Activated CD4-positive, alpha-beta T cell treated with anti-CD3 and anti-CD28 coated beads, Interleukin-2, amount 10 ng/mL, durations not matched to agents 7 days and 5 days (primary cell): ENCODE measurements around the gene RNASE8. TPM values are rescaled to one million over a fixed set of nuclear protein-coding genes. Genes with fewer than 3 reads are reported as not detected.

Experiments used
- CTCF ChIA-PET: fragments of 350-600 bp; sonication (Branson Sonifier 250); formaldehyde crosslinking; loops from one replicate; lab custom pipeline; 2021; ENCODE audit warnings: antibody characterized with exemption; lab: Charles Lee
- POLR2A ChIA-PET: fragments of 350-600 bp; sonication (Branson Sonifier 250); formaldehyde crosslinking; loops from one replicate; lab custom pipeline; 2021; ENCODE audit warnings: antibody characterized with exemption; lab: Charles Lee
- DNase-seq: peaks from one replicate; pipeline ENCODE4 v3.0.0-alpha.2; 2020
- H3K27ac Mint-ChIP-seq: one replicate; pipeline ENCODE4 v1.8.0; 2021; ENCODE audit warnings: mild to moderate bottlenecking, moderate library complexity, mixed read lengths
- H3K27me3 Mint-ChIP-seq: one replicate; pipeline ENCODE4 v1.8.0; 2021; ENCODE audit warnings: mixed read lengths
- H3K36me3 Mint-ChIP-seq: one replicate; pipeline ENCODE4 v1.8.0; 2021; ENCODE audit warnings: low read depth, mixed read lengths
- H3K4me1 Mint-ChIP-seq: one replicate; pipeline ENCODE4 v1.8.0; 2021; ENCODE audit warnings: mixed read lengths
- H3K4me3 Mint-ChIP-seq: one replicate; pipeline ENCODE4 v1.8.0; 2021; ENCODE audit warnings: mild to moderate bottlenecking, moderate library complexity, mixed read lengths
- H3K9me3 Mint-ChIP-seq: one replicate; pipeline ENCODE4 v1.8.0; 2021; ENCODE audit warnings: mixed read lengths
- total RNA-seq, 2 experiments: library from RNA; stranded (reverse); gene quantifications; one replicate each; pipeline ENCODE4 v1.2.3, GENCODE V29; 2021

RNASE8 gene
- total RNA-seq, 2 experiments from 2014 or later = not detected

DNA sequence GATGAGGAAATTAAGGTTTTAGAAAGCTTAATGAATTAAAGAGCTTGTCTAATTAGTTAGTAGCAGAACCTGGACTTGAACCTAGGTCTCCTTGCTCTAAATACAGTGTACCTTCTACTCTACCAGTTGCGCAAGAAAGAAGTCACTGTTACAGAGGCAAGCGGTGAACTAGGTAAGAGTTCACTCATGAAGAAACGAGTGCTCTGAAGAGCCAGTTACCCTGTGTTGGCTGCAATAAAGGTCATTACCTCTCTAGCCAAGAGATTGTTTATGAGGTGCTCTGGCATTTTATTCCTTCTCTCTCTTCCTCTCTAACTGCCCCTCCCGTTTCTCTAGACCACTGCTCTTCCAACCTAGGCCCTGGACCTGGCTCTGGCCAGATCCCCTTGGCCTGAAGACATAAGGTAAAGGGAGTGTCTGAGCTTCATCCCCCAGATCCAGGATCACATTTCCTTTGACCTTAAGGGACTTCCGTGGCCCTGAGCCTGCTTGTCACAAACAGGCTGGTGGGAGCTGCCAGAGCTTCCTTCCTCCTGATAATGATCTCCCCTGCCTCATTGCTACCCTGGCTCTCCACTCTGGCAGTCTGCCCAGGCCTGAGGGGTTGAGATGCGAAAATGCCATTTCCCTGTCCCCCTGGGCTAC is 13.5 kb upstream of the RNASE8 start:
- no peaks in the 10 kb centered on the region for H3K36me3 Mint-ChIP-seq
- no peak for DNase-seq
- H3K27me3 Mint-ChIP-seq = peaks cover 21% of the 10 kb centered on the region
- ChIA-PET POLR2A (no interaction called here), CTCF (interaction anchor here (0.8 to 2.8 kb wide), 7 partner anchors 9 to 61 kb away, joined by 3 to 13 read pairs (median 4); no protein-coding TSS in a partner anchor)
- H3K4me3 Mint-ChIP-seq = no peak overlapping the region
- no peak overlapping the region for H3K27ac Mint-ChIP-seq
- H3K4me1 Mint-ChIP-seq = peaks cover 5% of the 10 kb centered on the region
- H3K9me3 Mint-ChIP-seq = no peaks in the 10 kb centered on the region

- no peak overlapping the region for H3K27ac Mint-ChIP-seq
- H3K9me3 Mint-ChIP-seq = no peaks in the 10 kb centered on the region
- peaks cover 5% of the 10 kb centered on the region for H3K4me1 Mint-ChIP-seq
- DNase-seq = no peak
- no peak overlapping the region for H3K4me3 Mint-ChIP-seq
- H3K36me3 Mint-ChIP-seq = no peaks in the 10 kb centered on the region
- H3K27me3 Mint-ChIP-seq = peaks cover 27% of the 10 kb centered on the region
- ChIA-PET CTCF (interaction anchor here (0.7 to 3.6 kb wide), 7 partner anchors 10 to 77 kb away, joined by 3 to 8 read pairs (median 4); no protein-coding TSS in a partner anchor), POLR2A (no interaction called here)
Measured at GRCh38 chr14:21047378-21047781, 10.2 kb upstream of the RNASE8 start.

GRCh38 chr14:21048638-21049037 is 9.0 kb upstream of the RNASE8 start:
- H3K27ac Mint-ChIP-seq = no peak overlapping the region
- no peaks in the 10 kb centered on the region for H3K9me3 Mint-ChIP-seq
- DNase-seq = no peak
- H3K36me3 Mint-ChIP-seq = no peaks in the 10 kb centered on the region
- ChIA-PET POLR2A (no interaction called here), CTCF (interaction anchor here (0.8 to 3.6 kb wide), 4 partner anchors 34 to 77 kb away, joined by 3 to 8 read pairs (median 4); no protein-coding TSS in a partner anchor)
- H3K27me3 Mint-ChIP-seq = peaks cover 25% of the 10 kb centered on the region
- no peak overlapping the region for H3K4me3 Mint-ChIP-seq
- peaks cover 5% of the 10 kb centered on the region for H3K4me1 Mint-ChIP-seq

- H3K9me3 Mint-ChIP-seq = no peaks in the 10 kb centered on the region
- peaks cover 25% of the 10 kb centered on the region for H3K27me3 Mint-ChIP-seq
- H3K4me1 Mint-ChIP-seq = peaks cover 8% of the 10 kb centered on the region
- POLR2A ChIA-PET = no interaction called here
- no peak overlapping the region for H3K4me3 Mint-ChIP-seq
- no peak overlapping the region for H3K27ac Mint-ChIP-seq
- CTCF ChIA-PET = interaction anchor here (1.2 to 3.6 kb wide), 3 partner anchors 34 to 78 kb away, joined by 3 to 8 read pairs (median 4); no protein-coding TSS in a partner anchor
- DNase-seq = no peak
- no peaks in the 10 kb centered on the region for H3K36me3 Mint-ChIP-seq
Measured at GRCh38 chr14:21049271-21049673, 8.3 kb upstream of the RNASE8 start.

DNA sequence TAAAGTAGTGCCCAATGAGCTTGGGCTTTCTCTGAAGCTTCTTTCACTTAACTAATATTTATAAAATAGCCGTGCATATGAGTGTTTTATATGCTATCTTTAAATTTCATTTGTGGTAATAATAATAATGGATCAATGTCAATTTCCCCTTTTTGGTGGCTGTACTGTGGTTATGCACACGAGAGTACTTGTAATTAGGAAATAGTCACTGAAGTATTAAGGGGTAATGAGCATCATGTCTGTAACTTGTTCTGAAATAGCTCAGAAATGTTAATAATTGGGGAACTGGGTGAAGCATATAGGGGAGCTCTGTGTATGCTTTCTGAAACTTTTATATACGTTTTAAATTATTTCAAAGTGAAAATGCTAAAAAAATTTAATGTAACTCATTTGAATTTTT is 7.0 kb upstream of the RNASE8 start:
- Mint-ChIP-seq H3K27me3 (peaks cover 19% of the 10 kb centered on the region), H3K4me3 (no peak overlapping the region), H3K27ac (no peak overlapping the region), H3K4me1 (peaks cover 4% of the 10 kb centered on the region), H3K9me3 (no peaks in the 10 kb centered on the region), H3K36me3 (no peaks in the 10 kb centered on the region)
- CTCF ChIA-PET = interaction anchor here (0.6 to 1.4 kb wide), 3 partner anchors 33 to 42 kb away, joined by 3 to 4 read pairs (median 4); no protein-coding TSS in a partner anchor
- POLR2A ChIA-PET = no interaction called here
- no peak for DNase-seq

DNA sequence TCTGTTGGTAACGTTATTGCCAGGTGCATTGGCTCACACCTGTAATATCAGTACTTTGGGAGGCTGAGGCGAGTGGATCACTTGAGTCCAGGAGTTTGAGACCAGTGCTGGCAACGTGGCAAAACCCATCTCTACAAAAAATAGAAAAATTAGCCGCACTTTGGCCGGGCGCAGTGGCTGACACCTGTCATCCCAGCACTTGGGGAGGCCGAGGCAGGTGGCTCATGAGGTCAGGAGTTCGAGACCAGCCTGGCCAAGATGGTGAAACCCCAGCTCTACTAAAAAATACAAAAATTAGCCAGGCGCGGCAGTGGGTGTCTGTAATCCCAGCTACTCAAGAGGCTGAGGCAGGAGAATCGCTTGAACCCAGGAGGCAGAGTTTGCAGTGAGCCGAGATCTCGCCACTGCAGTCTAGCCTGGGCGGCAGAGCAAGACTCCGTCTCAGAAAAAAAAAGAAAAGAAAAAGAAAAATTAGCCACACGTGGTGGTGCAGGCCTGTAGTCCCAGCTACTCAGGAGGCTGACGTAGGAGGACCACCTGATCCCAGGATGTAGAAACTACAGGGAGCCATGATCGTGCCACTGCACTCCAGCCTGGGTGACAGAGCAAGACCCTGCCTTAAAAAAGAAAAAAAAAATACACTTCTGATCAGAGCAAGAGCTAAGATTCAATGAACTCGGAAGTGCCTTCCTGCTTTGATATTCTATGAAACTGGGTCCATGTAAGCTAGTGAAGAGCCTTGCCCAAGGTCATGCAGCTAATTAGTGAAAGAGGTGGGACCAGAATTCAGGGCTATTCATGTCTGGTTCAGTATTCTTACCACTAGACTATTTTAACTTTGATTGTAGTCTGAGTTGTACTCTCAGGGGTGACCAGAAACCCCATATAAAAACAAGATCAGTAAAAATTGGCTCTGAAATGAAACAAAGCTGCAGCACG is 4.2 kb upstream of the RNASE8 start:
- Mint-ChIP-seq H3K4me3 (no peak overlapping the region), H3K4me1 (peaks cover 4% of the 10 kb centered on the region), H3K36me3 (no peaks in the 10 kb centered on the region), H3K27me3 (peaks cover 14% of the 10 kb centered on the region), H3K27ac (no peak overlapping the region), H3K9me3 (no peaks in the 10 kb centered on the region)
- ChIA-PET POLR2A (no interaction called here), CTCF (interaction anchor here (0.6 kb wide), 1 partner anchor 718 kb away, joined by 3 read pairs; no protein-coding TSS in a partner anchor)
- DNase-seq = no peak

DNA sequence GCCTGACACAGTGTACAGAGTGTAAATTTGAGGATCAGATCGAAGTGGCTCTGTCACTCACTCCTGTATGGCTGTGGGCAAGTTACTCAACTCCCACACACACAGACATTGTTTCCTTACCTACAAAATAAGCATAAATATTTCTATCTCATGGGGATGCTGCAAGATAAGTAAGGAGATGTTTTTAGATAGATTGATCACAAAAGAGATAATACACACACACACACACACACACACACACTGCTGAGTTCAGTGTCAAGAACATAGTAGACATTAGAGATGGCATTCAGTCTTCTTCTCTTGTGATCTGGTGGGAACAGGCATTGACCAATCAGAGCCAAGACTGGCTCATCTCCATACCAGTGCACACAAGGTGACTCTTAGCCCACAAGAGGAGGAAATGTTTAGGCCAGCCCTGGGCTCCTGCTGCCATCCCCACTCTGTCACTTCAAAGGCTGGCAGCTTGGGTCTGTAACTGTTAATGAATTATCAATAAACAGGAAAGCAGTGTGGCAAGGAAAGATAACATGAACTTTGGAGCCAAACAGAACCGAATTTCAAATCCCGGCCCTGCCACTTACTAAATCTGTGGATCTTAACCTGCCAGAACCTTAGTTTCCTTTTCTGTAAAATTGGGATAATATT is 3.4 kb upstream of the RNASE8 start:
- H3K36me3 Mint-ChIP-seq = no peaks in the 10 kb centered on the region
- CTCF ChIA-PET = interaction anchor here (0.6 kb wide), 1 partner anchor 717 kb away, joined by 3 read pairs; no protein-coding TSS in a partner anchor
- POLR2A ChIA-PET = no interaction called here
- peaks cover 10% of the 10 kb centered on the region for H3K27me3 Mint-ChIP-seq
- peaks cover 4% of the 10 kb centered on the region for H3K4me1 Mint-ChIP-seq
- no peak overlapping the region for H3K27ac Mint-ChIP-seq
- no peak overlapping the region for H3K4me3 Mint-ChIP-seq
- no peaks in the 10 kb centered on the region for H3K9me3 Mint-ChIP-seq
- DNase-seq = no peak

- Mint-ChIP-seq H3K36me3 (no peaks in the 10 kb centered on the region), H3K9me3 (no peaks in the 10 kb centered on the region), H3K4me3 (no peak overlapping the region), H3K4me1 (peaks cover 4% of the 10 kb centered on the region), H3K27me3 (peaks cover 7% of the 10 kb centered on the region), H3K27ac (no peak overlapping the region)
- POLR2A ChIA-PET = no interaction called here
- CTCF ChIA-PET = no interaction called here
- no peak for DNase-seq
Measured at GRCh38 chr14:21054768-21055145, 2.9 kb upstream of the RNASE8 start.

DNA sequence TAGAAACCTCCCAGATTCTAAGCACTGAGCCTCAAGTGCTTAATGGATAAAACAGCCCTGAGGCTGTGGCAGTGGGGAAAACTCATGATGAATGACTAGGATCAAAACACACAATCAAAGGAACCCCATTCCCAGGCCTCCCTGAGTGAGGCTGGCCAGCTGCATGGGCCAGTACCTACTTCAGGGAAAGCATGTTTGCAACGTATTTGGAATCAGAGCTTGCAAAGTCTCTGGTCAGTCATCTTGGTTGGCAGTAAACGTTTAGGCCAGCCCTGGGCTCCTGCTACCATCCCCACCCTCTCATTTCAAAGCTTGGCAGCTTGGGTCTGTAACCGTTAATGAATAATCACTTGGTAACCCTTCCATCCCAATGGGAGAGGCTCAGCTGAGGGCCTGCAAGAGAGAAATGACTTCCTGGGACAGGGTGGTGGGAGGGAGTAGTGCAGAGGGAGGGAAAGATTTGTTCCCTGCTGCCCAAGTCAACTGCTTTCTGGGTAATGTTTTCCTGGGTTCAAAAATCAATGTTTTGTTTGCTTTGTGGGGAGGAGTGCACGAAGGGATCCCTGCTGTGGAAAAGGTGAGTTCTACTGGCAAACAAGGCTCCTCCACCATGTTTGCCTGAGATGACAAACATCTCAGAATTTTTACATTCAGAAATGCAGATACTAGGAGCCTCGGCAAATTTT is 2.0 kb upstream of the RNASE8 start:
- ChIA-PET POLR2A (no interaction called here), CTCF (no interaction called here)
- Mint-ChIP-seq H3K27ac (no peak overlapping the region), H3K36me3 (no peaks in the 10 kb centered on the region), H3K4me1 (peaks cover 4% of the 10 kb centered on the region), H3K4me3 (no peak overlapping the region), H3K27me3 (peaks cover 10% of the 10 kb centered on the region), H3K9me3 (no peaks in the 10 kb centered on the region)
- no peak for DNase-seq

GRCh38 chr14:21056520-21057163 is 980 bp upstream of the RNASE8 start:
- H3K27ac Mint-ChIP-seq = no peak overlapping the region
- no peak overlapping the region for H3K4me3 Mint-ChIP-seq
- peaks cover 4% of the 10 kb centered on the region for H3K4me1 Mint-ChIP-seq
- ChIA-PET POLR2A (interaction anchor here (0.6 kb wide), 1 partner anchor 43 kb away, joined by 3 read pairs; no protein-coding TSS in a partner anchor), CTCF (interaction anchor here (1.0 to 1.2 kb wide), 2 partner anchors 36 to 42 kb away, joined by 4 to 5 read pairs; no protein-coding TSS in a partner anchor)
- peaks cover 8% of the 10 kb centered on the region for H3K27me3 Mint-ChIP-seq
- H3K36me3 Mint-ChIP-seq = no peaks in the 10 kb centered on the region
- no peaks in the 10 kb centered on the region for H3K9me3 Mint-ChIP-seq
- DNase-seq = no peak

DNA sequence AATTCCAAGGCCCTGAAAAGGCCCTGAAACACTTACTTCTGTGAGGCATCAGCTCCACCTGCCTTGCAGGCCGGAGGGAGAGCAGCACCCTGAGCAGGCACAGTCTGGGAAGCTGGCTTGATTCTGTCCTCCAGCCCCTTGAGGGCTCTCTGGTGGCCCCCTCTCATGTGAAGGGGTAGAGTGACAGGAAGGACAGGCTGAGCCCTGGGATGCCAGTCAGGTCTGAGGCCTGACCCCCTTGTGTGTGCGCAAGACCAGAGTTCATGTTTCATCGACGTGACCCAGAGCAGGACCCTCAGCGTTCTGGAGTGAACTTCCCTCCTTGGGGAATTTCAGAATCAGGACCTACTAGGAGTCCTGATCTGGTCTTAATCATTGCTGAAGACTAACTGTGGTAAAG is 1.3 kb downstream of the RNASE8 start:
- no peak for DNase-seq
- ChIA-PET CTCF (interaction anchor here (1.3 to 1.8 kb wide), 2 partner anchors 8 to 12 kb away, joined by 3 to 6 read pairs; partner anchors contain the start of gene ARHGEF40), POLR2A (no interaction called here)
- H3K9me3 Mint-ChIP-seq = no peaks in the 10 kb centered on the region
- H3K4me3 Mint-ChIP-seq = no peak overlapping the region
- peaks cover 4% of the 10 kb centered on the region for H3K4me1 Mint-ChIP-seq
- no peaks in the 10 kb centered on the region for H3K36me3 Mint-ChIP-seq
- H3K27ac Mint-ChIP-seq = no peak overlapping the region
- H3K27me3 Mint-ChIP-seq = peaks cover 18% of the 10 kb centered on the region
